Left lung (tissue), 10 donors: ENCODE data around the gene FAM185A. TPM values are rescaled to one million over a fixed set of nuclear protein-coding genes. Genes with fewer than 3 reads are reported as not detected.
"Not testable (repeated sequence)": the region's sequence is repeated elsewhere in the genome, so short reads cannot be mapped to it uniquely, and the experiment has no call there.

Experiments used
- ATAC-seq: fragments of 200-7000 bp; cut with Tn5 transposase; one replicate; pipeline ENCODE4 v1.9.1; 2020; ENCODE audit warnings: moderate library complexity
- DNase-seq, 4 donors: peaks; one replicate each; pipeline ENCODE4 v3.0.0-alpha.2; 2013 to 2020
- H3K27ac ChIP-seq, 2 donors: fragments of 200-600 bp; sonication (generic) in 1 of 2; one replicate each; pipeline versions ENCODE4 v1.5.0 to v1.8.0; 2020 to 2021
- H3K27me3 ChIP-seq, 2 donors: fragments of 200-600 bp; sonication (generic) in 1 of 2; one replicate each; pipeline versions ENCODE4 v1.5.0 to v1.8.0; 2020 to 2021
- H3K36me3 ChIP-seq, 2 donors: fragments of 200-600 bp; sonication (generic) in 1 of 2; one replicate each; pipeline versions ENCODE4 v1.5.0 to v1.8.0; 2020 to 2021
- H3K4me1 ChIP-seq, 2 donors: fragments of 200-600 bp; one replicate each; pipeline ENCODE4 v1.8.0; 2021
- H3K4me3 ChIP-seq, 2 donors: fragments of 200-600 bp; sonication (generic) in 1 of 2; one replicate each; pipeline versions ENCODE4 v1.5.0 to v1.8.0; 2020 to 2021; ENCODE audit warnings: mild to moderate bottlenecking in 1 of 2
- H3K9me3 ChIP-seq, 2 donors: fragments of 200-600 bp; sonication (generic) in 1 of 2; one replicate each; pipeline versions ENCODE4 v1.5.0 to v1.8.0; 2020 to 2021
- intact Hi-C, 2 donors: fragments of 100-400 bp; cut with DNase I; formaldehyde crosslinking; loops; one replicate each; pipeline versions ENCODE4 v1.11.2 to v1.14.2; 2022
- polyA plus RNA-seq, 6 donors: library from polyadenylated mRNA; unstranded; fragments of 120-200 nt; gene quantifications; one replicate each; pipeline ENCODE4 v1.2.1, GENCODE V29; 2013; ENCODE audit not compliant: insufficient read length in 6 of 6
- total RNA-seq, 2 donors: library from RNA; stranded (reverse); fragmentation: NEBNext Ultra II Directional; extraction: Animal tissue kit (Norgen Biotek cat#: 25700); gene quantifications; one replicate each; pipeline ENCODE4 v1.2.1, GENCODE V29; 2021
- TF ChIP-seq, protein P1 (sequence below), 2 donors: fragments of 200-600 bp; sonication (generic) in 1 of 2; IDR thresholded peaks; one replicate each; pipeline versions ENCODE4 v1.5.0 to v1.8.0; 2021; ENCODE audit warnings: antibody characterized with exemption in 2 of 2
- donor health status: DM: no; HTN: yes; CAD: no.
- donor health status: DM: no; HTN: no; CAD: no.

Gene FAM185A
- total and polyA plus RNA-seq, 8 donors = 7.1 to 15.1 (median 12.2) TPM

- DNase-seq, H3K27me3 ChIP-seq, ATAC-seq, intact Hi-C loops, H3K9me3 ChIP-seq, H3K4me3 ChIP-seq, H3K27ac ChIP-seq, H3K36me3 ChIP-seq: not testable (repeated sequence)
- peaks cover 6 to 11% of the 10 kb centered on the region in 2 donors for H3K4me1 ChIP-seq
These were observed 3.1 kb upstream of the FAM185A start for GRCh38 chr7:102745494-102746288.

- peak overlapping the region; percentile 33 to 63 for H3K27ac ChIP-seq
- peak overlapping the region; percentile 61 to 64 for H3K4me3 ChIP-seq
- peaks cover 6 to 11% of the 10 kb centered on the region in 2 donors for H3K4me1 ChIP-seq
- DNase-seq, H3K9me3 ChIP-seq, H3K36me3 ChIP-seq, intact Hi-C loops, H3K27me3 ChIP-seq: not testable (repeated sequence)
- ATAC-seq = peak; percentile 24
These were observed 617 bp downstream of the FAM185A start for GRCh38 chr7:102749445-102749786.

DNA sequence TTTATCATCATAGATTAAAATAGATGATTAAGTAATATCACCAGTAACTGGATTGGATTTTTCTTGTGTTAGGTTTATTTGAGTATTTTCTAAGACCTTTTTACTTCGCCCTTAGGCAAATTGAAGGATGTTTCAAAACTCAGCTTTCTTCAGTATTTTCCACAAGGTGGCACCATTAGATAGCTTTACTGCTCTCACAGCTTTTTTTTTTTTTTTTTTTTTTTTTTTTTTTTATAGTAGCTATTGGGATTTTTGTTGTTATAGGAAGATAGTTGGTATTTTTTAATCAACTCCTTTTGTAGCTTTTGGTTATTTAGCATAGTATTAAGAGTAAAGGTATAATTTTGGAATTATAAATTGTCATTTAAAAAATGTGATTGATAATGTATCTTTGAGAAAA is 9.4 kb downstream of the FAM185A start:
- H3K36me3 ChIP-seq, DNase-seq, H3K4me3 ChIP-seq, H3K27me3 ChIP-seq, H3K9me3 ChIP-seq, intact Hi-C loops, H3K4me1 ChIP-seq, H3K27ac ChIP-seq: not testable (repeated sequence)
- ATAC-seq = peak; percentile 56
- TF ChIP-seq, protein P1, sequence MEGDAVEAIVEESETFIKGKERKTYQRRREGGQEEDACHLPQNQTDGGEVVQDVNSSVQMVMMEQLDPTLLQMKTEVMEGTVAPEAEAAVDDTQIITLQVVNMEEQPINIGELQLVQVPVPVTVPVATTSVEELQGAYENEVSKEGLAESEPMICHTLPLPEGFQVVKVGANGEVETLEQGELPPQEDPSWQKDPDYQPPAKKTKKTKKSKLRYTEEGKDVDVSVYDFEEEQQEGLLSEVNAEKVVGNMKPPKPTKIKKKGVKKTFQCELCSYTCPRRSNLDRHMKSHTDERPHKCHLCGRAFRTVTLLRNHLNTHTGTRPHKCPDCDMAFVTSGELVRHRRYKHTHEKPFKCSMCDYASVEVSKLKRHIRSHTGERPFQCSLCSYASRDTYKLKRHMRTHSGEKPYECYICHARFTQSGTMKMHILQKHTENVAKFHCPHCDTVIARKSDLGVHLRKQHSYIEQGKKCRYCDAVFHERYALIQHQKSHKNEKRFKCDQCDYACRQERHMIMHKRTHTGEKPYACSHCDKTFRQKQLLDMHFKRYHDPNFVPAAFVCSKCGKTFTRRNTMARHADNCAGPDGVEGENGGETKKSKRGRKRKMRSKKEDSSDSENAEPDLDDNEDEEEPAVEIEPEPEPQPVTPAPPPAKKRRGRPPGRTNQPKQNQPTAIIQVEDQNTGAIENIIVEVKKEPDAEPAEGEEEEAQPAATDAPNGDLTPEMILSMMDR (IDR thresholded peaks at IDR 0.05) = peak in 1 of 2 donors; percentile 16

- intact Hi-C loops, H3K27ac ChIP-seq, DNase-seq, ATAC-seq, H3K4me3 ChIP-seq, H3K27me3 ChIP-seq, H3K36me3 ChIP-seq, H3K9me3 ChIP-seq, H3K4me1 ChIP-seq: not testable (repeated sequence)
These were observed 11.1 kb downstream of the FAM185A start for GRCh38 chr7:102759934-102760333.

- H3K9me3 ChIP-seq, H3K27me3 ChIP-seq, H3K27ac ChIP-seq, H3K4me3 ChIP-seq, DNase-seq, ATAC-seq, intact Hi-C loops, H3K36me3 ChIP-seq, H3K4me1 ChIP-seq: not testable (repeated sequence)
These were observed 12.4 kb downstream of the FAM185A start for GRCh38 chr7:102761234-102761633.

DNA sequence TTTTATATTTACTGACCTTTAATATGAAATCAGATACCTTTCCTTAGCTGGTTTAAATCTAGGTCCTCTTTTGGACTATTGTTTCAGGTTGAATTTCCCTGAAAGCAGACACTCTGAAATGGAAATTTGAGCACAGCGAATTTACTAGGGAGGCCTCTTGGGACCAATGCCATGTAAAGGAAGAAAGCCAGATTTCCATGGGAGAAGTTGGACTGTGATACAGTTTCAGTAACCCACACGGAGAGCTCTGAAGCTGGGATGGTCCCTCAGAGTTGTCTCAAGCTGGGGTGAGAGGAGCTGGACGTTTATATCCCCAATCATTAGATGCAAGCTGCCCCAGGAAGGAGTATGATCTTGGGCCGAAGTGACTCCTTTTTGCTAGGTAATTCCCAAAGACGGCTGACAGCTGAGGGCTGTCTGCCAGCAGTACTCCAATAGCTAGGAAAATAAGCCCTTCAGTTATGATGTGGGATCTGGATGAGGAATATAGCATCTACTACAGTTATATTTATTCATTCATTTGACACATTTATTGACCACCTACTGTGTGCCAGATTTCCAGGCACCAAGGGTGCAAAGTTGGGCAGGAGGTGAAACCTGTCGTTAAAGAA is 14.6 kb downstream of the FAM185A start:
- H3K27ac ChIP-seq, H3K36me3 ChIP-seq, H3K4me3 ChIP-seq, intact Hi-C loops, H3K27me3 ChIP-seq, H3K4me1 ChIP-seq, H3K9me3 ChIP-seq: not testable (repeated sequence)
- peak in 1 of 4 donors; percentile 40 for DNase-seq
- peak; percentile 33 for ATAC-seq

GRCh38 chr7:102769657-102770192 is 20.9 kb downstream of the FAM185A start:
- H3K27ac ChIP-seq, H3K36me3 ChIP-seq, intact Hi-C loops, H3K4me1 ChIP-seq, H3K27me3 ChIP-seq, ATAC-seq, H3K4me3 ChIP-seq, DNase-seq, H3K9me3 ChIP-seq: not testable (repeated sequence)

- H3K4me1 ChIP-seq, DNase-seq, intact Hi-C loops, H3K4me3 ChIP-seq, ATAC-seq, H3K36me3 ChIP-seq, H3K9me3 ChIP-seq, H3K27me3 ChIP-seq, H3K27ac ChIP-seq: not testable (repeated sequence)
These were observed 21.7 kb downstream of the FAM185A start for GRCh38 chr7:102770467-102770866.

DNA sequence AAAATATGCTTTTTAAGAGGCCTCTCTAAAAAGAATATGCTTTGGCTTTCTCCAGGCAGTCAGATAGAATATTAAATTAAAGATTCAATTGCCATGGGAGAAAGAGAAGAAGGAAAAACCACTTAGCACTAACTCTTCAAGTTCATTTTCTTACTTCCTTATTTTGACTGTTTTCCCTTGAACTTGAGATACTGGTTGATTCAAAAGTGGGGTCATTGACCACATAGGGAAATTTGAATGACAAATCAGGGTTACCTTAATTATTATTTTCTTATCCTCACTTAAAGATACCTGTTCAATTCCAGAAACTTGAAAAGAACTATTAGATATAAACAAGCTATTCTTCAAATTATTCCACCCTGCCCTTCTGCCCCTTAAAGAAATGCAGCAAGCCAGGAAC is 27.4 kb downstream of the FAM185A start:
- DNase-seq, H3K4me3 ChIP-seq, intact Hi-C loops, H3K27ac ChIP-seq, H3K4me1 ChIP-seq, H3K27me3 ChIP-seq, H3K9me3 ChIP-seq, ATAC-seq: not testable (repeated sequence)
- peaks cover 0 to 17% of the 10 kb centered on the region in 2 donors for H3K36me3 ChIP-seq

DNA sequence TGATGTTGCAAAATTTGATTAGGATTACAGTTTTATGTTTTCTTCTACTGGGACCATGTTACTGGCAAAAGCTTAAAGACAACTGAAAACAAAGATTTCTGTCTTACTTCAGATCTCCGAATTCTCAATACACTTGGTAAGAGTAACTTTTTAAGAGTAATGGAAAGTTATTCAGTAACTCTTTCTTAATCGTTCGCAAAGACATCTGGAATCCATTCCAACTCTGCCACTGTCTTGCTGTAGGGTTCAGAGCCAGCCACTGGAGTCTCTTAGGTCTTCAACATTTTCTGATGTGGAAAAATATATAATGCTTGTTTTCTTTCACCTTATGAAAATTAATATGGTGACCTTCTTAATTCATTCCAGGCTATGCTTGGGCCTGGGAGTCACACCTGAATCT is 29.9 kb downstream of the FAM185A start:
- H3K4me1 ChIP-seq, H3K9me3 ChIP-seq, H3K27me3 ChIP-seq, ATAC-seq, H3K4me3 ChIP-seq, intact Hi-C loops, H3K27ac ChIP-seq: not testable (repeated sequence)
- peak in 1 of 4 donors; percentile 10 for DNase-seq
- peaks cover 0 to 18% of the 10 kb centered on the region in 2 donors for H3K36me3 ChIP-seq

GRCh38 chr7:102780926-102781325 is 32.1 kb downstream of the FAM185A start:
- H3K4me3 ChIP-seq, ATAC-seq, intact Hi-C loops, H3K9me3 ChIP-seq, H3K4me1 ChIP-seq, H3K27me3 ChIP-seq, H3K27ac ChIP-seq: not testable (repeated sequence)
- peaks cover 0 to 18% of the 10 kb centered on the region in 2 donors for H3K36me3 ChIP-seq
- peak in 1 of 4 donors; percentile 54 for DNase-seq

DNA sequence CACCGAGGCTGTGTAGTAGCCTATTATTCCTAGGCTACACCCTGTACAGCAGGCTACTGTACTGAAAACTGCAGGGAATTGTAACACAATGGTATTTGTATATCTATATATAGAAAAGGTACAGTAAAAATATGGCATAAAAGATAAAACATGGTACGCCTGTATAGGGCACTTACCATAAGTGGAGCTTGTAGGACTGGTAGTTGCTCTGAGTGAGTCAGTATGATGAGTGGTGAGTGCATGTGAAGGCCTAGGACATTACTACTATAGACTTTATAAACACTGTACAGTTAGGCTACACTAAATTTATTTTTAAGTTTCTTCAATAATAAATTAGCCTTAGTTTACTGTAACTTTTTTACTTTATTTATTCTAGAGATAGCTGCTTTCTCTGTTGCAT is 40.0 kb downstream of the FAM185A start:
- H3K27ac ChIP-seq, H3K9me3 ChIP-seq, DNase-seq, H3K36me3 ChIP-seq, intact Hi-C loops, ATAC-seq, H3K27me3 ChIP-seq, H3K4me3 ChIP-seq, H3K4me1 ChIP-seq: not testable (repeated sequence)
